LNCaP clone FGC (cell line): ENCODE data around the gene TSSK1B.
"Not testable (repeated sequence)": the region's sequence is repeated elsewhere in the genome, so short reads cannot be mapped to it uniquely, and the experiment has no call there.

ENCODE experiments used
- DNase-seq: peaks from one replicate; pipeline ENCODE4 v3.0.0-alpha.2; 2011; ENCODE audit warnings: low read depth
- H3K4me3 ChIP-seq: 2 replicates; pipeline ENCODE4 v1.5.1; 2011; ENCODE audit warnings: mild to moderate bottlenecking, low read depth, low read length, control low read depth
- TF ChIP-seq, protein P1 (sequence below): IDR thresholded peaks from 2 replicates; pipeline ENCODE4 v1.5.1; 2012; ENCODE audit warnings: mild to moderate bottlenecking; ENCODE audit not compliant: control insufficient read depth, insufficient read depth; ENCODE audit errors: extremely low read depth

Gene TSSK1B

GRCh38 chr5:113405530-113405929 lies 29.3 kb downstream of the TSSK1B start:
- no peak for DNase-seq
- H3K4me3 ChIP-seq = no peak overlapping the region
- TF ChIP-seq, protein P1, sequence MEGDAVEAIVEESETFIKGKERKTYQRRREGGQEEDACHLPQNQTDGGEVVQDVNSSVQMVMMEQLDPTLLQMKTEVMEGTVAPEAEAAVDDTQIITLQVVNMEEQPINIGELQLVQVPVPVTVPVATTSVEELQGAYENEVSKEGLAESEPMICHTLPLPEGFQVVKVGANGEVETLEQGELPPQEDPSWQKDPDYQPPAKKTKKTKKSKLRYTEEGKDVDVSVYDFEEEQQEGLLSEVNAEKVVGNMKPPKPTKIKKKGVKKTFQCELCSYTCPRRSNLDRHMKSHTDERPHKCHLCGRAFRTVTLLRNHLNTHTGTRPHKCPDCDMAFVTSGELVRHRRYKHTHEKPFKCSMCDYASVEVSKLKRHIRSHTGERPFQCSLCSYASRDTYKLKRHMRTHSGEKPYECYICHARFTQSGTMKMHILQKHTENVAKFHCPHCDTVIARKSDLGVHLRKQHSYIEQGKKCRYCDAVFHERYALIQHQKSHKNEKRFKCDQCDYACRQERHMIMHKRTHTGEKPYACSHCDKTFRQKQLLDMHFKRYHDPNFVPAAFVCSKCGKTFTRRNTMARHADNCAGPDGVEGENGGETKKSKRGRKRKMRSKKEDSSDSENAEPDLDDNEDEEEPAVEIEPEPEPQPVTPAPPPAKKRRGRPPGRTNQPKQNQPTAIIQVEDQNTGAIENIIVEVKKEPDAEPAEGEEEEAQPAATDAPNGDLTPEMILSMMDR = no peak

DNA sequence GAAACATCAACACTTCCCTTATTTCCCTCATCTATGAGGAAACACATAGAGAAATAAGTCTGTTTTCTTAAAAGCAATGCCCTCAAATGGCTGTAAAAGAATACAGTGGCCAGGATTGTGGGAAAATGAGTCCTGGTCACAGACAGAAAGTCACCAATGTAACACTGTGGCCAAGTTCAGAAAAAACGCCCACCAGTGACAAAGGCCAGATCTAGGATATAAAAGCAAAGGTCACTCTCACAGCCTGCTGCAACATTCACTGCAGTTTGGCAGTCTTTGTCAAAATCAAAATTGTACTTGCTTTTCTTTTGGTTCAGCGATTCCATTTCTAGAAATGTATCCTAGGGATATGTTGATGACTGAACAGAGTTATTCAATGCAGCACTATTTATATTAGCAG lies 30.5 kb downstream of the TSSK1B start:
- no peak overlapping the region for H3K4me3 ChIP-seq
- no peak for DNase-seq
- TF ChIP-seq, protein P1 = no peak

DNA sequence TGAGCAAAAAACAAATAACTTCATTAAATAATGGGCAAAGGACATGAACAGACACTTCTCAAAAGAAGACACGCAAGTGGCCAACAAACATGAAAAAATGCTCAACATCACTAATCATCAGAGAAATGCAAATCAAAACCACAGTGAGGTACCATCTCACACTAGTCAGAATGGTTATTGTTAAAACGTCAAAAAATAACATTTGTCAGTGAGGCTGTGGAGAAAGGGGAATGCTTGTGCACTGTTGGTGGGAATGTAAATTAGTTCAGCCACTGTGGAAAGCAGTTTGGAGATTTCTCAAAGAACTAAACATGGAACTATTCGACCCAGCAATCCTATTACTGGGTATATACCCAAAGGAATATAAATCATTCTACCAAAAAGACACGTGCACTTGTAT lies 36.8 kb downstream of the TSSK1B start:
- H3K4me3 ChIP-seq, DNase-seq: not testable (repeated sequence)

- TF ChIP-seq, protein P1 = no peak
- DNase-seq = no peak
- no peak overlapping the region for H3K4me3 ChIP-seq
These were observed 37.7 kb downstream of the TSSK1B start for GRCh38 chr5:113397046-113397445.

DNA sequence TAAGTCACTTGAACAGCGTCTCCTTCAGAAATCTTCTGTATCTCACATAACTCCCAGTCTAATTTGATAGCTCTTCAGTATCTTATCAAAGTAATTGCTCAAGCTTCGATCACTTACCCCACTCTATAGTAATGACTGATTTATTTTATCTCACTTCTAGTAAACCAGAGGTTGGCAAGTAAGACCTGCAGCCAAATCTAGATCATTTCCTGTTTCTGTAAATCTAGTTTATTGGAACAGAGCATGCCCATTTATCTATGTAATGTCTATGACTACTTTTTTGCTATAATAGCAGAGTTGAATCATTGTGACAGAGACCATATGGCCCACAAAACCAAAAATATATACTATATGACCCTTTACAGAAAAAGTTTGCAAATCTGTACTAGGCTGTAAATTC lies 40.1 kb downstream of the TSSK1B start:
- no peak overlapping the region for H3K4me3 ChIP-seq
- DNase-seq = no peak
- TF ChIP-seq, protein P1 = no peak

- TF ChIP-seq, protein P1 = no peak
- H3K4me3 ChIP-seq = no peak overlapping the region
- DNase-seq = no peak
These were observed 44.6 kb downstream of the TSSK1B start for GRCh38 chr5:113390224-113390623.

DNA sequence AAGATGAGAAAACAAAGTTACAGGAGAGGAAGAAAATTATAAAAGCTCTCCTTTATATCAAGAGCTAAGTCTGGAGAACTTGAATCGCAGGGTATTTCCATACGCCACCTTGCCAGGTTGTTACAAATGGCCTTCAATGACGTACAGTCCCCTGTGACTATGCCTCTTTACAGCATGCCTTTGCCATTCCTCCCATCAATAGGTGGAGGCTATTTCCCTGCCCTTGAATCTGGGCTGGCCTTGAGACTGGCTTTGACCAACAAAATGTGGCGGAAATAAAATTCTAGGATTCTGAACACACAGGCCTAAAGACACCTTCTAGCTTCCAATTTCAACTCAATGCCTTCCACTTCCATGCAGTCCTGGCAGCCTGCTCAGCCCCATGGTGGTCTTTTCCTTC lies 45.7 kb downstream of the TSSK1B start:
- H3K4me3 ChIP-seq = no peak overlapping the region
- TF ChIP-seq, protein P1 = no peak
- no peak for DNase-seq
